ENCODE results near the gene AVEN. TPM values are rescaled to one million over a fixed set of nuclear protein-coding genes. Genes with fewer than 3 reads are reported as not detected.

The AVEN gene, protein sequence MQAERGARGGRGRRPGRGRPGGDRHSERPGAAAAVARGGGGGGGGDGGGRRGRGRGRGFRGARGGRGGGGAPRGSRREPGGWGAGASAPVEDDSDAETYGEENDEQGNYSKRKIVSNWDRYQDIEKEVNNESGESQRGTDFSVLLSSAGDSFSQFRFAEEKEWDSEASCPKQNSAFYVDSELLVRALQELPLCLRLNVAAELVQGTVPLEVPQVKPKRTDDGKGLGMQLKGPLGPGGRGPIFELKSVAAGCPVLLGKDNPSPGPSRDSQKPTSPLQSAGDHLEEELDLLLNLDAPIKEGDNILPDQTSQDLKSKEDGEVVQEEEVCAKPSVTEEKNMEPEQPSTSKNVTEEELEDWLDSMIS
- 17.6 and 26.4 TPM in 2 replicates for total RNA-seq (2012; rRNA removed)
- 8.2 and 9.1 TPM in 2 replicates for polyA plus RNA-seq (2012; rRNA removed)
- 3.0 and 7.7 TPM in 2 replicates for polyA plus RNA-seq (2012; cell fraction: cytosol; rRNA removed)
- 0.95 and 6.8 TPM in 2 replicates for polyA plus RNA-seq (2012; cell fraction: nucleus; rRNA removed; ENCODE audit: low replicate concordance)
- percentile 72 among the genes with signal in this experiment for Bru-seq, nascent RNA
- BruChase-seq, experiment 1, labeled RNA remaining after a 6-hour chase = percentile 67 among the genes with signal in this experiment
- percentile 63 among the genes with signal in this experiment for BruChase-seq, experiment 2, labeled RNA remaining after a 2-hour chase
- long read RNA-seq, transcript AVEN-201 (6 exons, 1,605 nt) = major isoform, 41 of 43 reads
- long read RNA-seq, partial matches to known transcripts = 0 of 43 reads
- long read RNA-seq, other reads (novel, unspliced or antisense) = 2 of 43 reads

DNA sequence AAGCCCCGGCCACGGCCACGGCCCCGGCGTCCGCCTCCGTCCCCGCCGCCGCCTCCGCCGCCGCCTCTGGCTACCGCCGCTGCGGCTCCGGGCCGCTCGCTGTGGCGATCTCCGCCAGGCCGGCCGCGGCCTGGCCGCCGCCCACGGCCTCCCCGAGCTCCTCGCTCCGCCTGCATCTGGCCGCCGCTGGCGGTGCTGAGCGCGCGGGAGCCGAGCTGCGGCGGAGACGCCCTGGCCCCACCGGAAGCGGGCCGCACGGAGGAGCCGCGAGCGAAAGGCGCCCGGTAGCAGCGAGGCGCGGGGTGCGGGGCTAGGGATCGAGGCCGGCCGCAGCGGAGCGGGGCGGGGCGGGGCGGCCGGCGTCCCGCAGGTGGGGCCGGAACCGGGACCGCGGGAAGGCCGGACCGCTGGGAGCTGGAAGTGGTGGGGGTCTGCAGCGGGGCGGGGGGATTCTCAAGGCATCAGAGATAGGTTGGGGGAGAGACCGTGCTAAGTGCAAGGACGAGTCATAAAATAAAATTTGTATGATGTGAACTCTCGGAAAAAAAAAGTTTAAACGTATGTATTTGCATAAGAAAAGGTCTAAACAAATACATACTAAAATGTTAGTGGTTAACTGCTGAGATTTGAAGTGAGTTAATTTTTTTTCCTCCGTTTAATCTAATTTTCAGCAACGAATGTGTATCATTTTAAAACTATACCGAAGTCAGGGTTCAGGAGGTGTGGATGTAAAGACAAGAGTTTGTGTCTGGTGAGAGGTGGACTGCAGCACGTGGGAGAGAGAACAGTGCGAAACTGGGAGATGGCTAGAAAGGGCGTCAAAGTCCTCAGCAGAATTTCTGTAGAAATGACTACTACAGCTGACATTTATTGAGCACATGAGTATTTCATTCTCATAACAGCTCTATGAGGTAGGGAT is at the start of gene AVEN:
Gene AVEN, minus strand, starts transcription at position 334 of the 919 bp plus-strand sequence. Its CDS starts 158 bp downstream, at position 176.
- Histone ChIP-seq H3K56ac (ENCODE audit: extremely low read depth, insufficient read depth, low read length) (peak within 1 kb of the TSS; percentile 90), H2BK15ac (ENCODE audit: low read depth, low read length) (peak within 1 kb of the TSS; percentile 1; the same call in 1 of the 3 replicates), H3K9ac (ENCODE audit: low read depth, low read length) (peak within 1 kb of the TSS; percentile 90), H3K27ac (ENCODE audit: insufficient read depth, low read length) (peak within 1 kb of the TSS; percentile 92), H3K4ac (ENCODE audit: low read depth, low read length) (peak within 1 kb of the TSS; percentile 90), H4K5ac (ENCODE audit: low read depth, low read length) (peak within 1 kb of the TSS; percentile 72), H2BK5ac (ENCODE audit: low read depth, low read length, poor library complexity, severe bottlenecking) (peak within 1 kb of the TSS; percentile 97), H2AK5ac (ENCODE audit: low read depth, low read length) (peak within 1 kb of the TSS; percentile 22), H2BK20ac (ENCODE audit: low read depth, low read length) (peak within 1 kb of the TSS; percentile 45; the same call in 1 of the 2 replicates), H2AK9ac (replicated peaks; ENCODE audit: low read depth, low read length, poor library complexity) (peak within 1 kb of the TSS; percentile 91), H4K91ac (ENCODE audit: insufficient read depth, low read depth, low read length) (peak within 1 kb of the TSS; percentile 90), H3K14ac (replicated peaks; ENCODE audit: low read depth, low read length) (peak within 1 kb of the TSS; percentile 90), H3K4me3 (ENCODE audit: insufficient read depth, low read depth, low read length) (peak within 1 kb of the TSS; percentile 76), H3K79me1 (ENCODE audit: low read depth in 1 of 2, low read length in 2 of 2) (peaks cover 1 to 18% of the 10 kb centered on the region in 2 experiments; a peak in 3 of 4 replicates), H3K36me3 (ENCODE audit: control insufficient read depth, insufficient read depth, low read length) (no peaks in the 10 kb centered on the region), H3K18ac (ENCODE audit: low read depth, low read length) (peak within 1 kb of the TSS; percentile 82), H3K9me1 (ENCODE audit: insufficient read depth, low read length) (no peaks in the 10 kb centered on the region), H3K27me3 (ENCODE audit: control insufficient read depth, insufficient read depth, low read length) (no peaks in the 10 kb centered on the region), H2BK120ac (ENCODE audit: low read depth, low read length) (peak within 1 kb of the TSS; percentile 92), H3K4me1 (ENCODE audit: control insufficient read depth, insufficient read depth, low read length) (peaks cover 2% of the 10 kb centered on the region), H4K8ac (ENCODE audit: low read depth in 2 of 2, low read length in 2 of 2) (peak within 1 kb of the TSS; percentile 39 to 95), H3K9me3 (ENCODE audit: control insufficient read depth, insufficient read depth, low read length) (no peaks in the 10 kb centered on the region), H4K20me1 (ENCODE audit: insufficient read depth, low read length) (no peaks in the 10 kb centered on the region), H2AFZ (replicated peaks; ENCODE audit: low read length, poor library complexity) (peak within 1 kb of the TSS; percentile 97), H3K4me2 (ENCODE audit: low read depth, low read length) (peak within 1 kb of the TSS; percentile 90), H3K23ac (ENCODE audit: low read depth, low read length) (peak within 1 kb of the TSS; percentile 88)
- CTCF ChIA-PET = interaction anchor here (0.6 to 0.7 kb wide), 2 partner anchors 16 to 38 kb away, joined by 3 read pairs; no protein-coding TSS in a partner anchor
- TF ChIP-seq RCOR1 (IDR thresholded peaks at IDR 0.05; ENCODE audit: insufficient replicate concordance, low read length) (no peak), RAD21 (IDR thresholded peaks at IDR 0.05; ENCODE audit: low read length) (no peak), MXI1 (IDR thresholded peaks at IDR 0.05; ENCODE audit: borderline replicate concordance, low read depth, low read length) (0 out of 2 replicates have a peak, but pooled peaks have one; percentile 48), MAFK (IDR thresholded peaks at IDR 0.05; ENCODE audit: low read depth, low read length) (no peak), POLR2A (IDR thresholded peaks at IDR 0.05; ENCODE audit: low read depth, low read length) (peak; percentile 59; the same call in 1 of the 2 replicates), BHLHE40 (IDR thresholded peaks at IDR 0.05; ENCODE audit: low read depth, low read length) (0 out of 2 replicates have a peak, but pooled peaks have one; percentile 32)
- TF ChIP-seq, protein P1, sequence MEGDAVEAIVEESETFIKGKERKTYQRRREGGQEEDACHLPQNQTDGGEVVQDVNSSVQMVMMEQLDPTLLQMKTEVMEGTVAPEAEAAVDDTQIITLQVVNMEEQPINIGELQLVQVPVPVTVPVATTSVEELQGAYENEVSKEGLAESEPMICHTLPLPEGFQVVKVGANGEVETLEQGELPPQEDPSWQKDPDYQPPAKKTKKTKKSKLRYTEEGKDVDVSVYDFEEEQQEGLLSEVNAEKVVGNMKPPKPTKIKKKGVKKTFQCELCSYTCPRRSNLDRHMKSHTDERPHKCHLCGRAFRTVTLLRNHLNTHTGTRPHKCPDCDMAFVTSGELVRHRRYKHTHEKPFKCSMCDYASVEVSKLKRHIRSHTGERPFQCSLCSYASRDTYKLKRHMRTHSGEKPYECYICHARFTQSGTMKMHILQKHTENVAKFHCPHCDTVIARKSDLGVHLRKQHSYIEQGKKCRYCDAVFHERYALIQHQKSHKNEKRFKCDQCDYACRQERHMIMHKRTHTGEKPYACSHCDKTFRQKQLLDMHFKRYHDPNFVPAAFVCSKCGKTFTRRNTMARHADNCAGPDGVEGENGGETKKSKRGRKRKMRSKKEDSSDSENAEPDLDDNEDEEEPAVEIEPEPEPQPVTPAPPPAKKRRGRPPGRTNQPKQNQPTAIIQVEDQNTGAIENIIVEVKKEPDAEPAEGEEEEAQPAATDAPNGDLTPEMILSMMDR (conservative IDR thresholded peaks at IDR 0.05; ENCODE audit: low read depth, low read length) = no peak
- TF ChIP-seq, protein P2, sequence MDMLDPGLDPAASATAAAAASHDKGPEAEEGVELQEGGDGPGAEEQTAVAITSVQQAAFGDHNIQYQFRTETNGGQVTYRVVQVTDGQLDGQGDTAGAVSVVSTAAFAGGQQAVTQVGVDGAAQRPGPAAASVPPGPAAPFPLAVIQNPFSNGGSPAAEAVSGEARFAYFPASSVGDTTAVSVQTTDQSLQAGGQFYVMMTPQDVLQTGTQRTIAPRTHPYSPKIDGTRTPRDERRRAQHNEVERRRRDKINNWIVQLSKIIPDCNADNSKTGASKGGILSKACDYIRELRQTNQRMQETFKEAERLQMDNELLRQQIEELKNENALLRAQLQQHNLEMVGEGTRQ (IDR thresholded peaks at IDR 0.05; ENCODE audit: low read depth, low read length) = peak; percentile 57
- DNase-seq (peak; percentile 53), ATAC-seq (ENCODE audit: low read depth) (peak; percentile 76)
- POLR2A ChIA-PET (ENCODE audit: unreplicated experiment) = no interaction called here
- dilution Hi-C loops (cut with HindIII; ENCODE audit: low sequenced_read_pairs, unreplicated experiment) (no loop called here), intact Hi-C loops (cut with micrococcal nuclease) (loop anchor here (5.0 kb wide), 1 partner anchor 52 kb away; no protein-coding TSS in a partner anchor), in situ Hi-C loops (cut with MboI; ENCODE audit: low sequenced_read_pairs) (no loop called here)
- no TSS peak for BruUV-seq (replicated peaks)
- 0% methylated on average over 37 of the region's 82 CpGs; no CpG with 5 or more reads in 1 of the 2 experiments for WGBS, 2 experiments (ENCODE audit: extremely low coverage in 2 of 2, insufficient read length in 1 of 2)

Data from IMR-90 (cell line).